Thyroid gland (tissue), 4 donors: ENCODE data around the gene TGFBRAP1. TPM values are rescaled to one million over a fixed set of nuclear protein-coding genes. Genes with fewer than 3 reads are reported as not detected.

ENCODE experiments used
- DNase-seq, 2 donors: peaks; one replicate each; pipeline ENCODE4 v3.0.0-alpha.2; 2019
- H3K27ac ChIP-seq, 3 donors: fragments of 200-600 bp; sonication (generic); 1 replicate in 2 of 3; 2 replicates in 1 of 3; pipeline ENCODE4 v1.5.1; 2016 to 2019; ENCODE audit warnings: mild to moderate bottlenecking in 1 of 3, moderate library complexity in 1 of 3
- H3K27me3 ChIP-seq: fragments of 200-600 bp; sonication (generic); one replicate; pipeline ENCODE4 v1.5.1; 2019
- H3K36me3 ChIP-seq, 2 donors: fragments of 200-600 bp; sonication (generic); one replicate each; pipeline ENCODE4 v1.5.1; 2016 to 2019
- H3K4me1 ChIP-seq, 2 donors: fragments of 200-600 bp; sonication (generic); one replicate each; pipeline ENCODE4 v1.5.1; 2017 to 2019
- H3K4me3 ChIP-seq, 3 donors: fragments of 200-600 bp; sonication (generic); replicated peaks in 1 of 3; 1 replicate in 2 of 3; 2 replicates in 1 of 3; pipeline ENCODE4 v1.5.1; 2016; ENCODE audit warnings: mild to moderate bottlenecking in 1 of 3
- H3K9me3 ChIP-seq: fragments of 200-600 bp; sonication (generic); one replicate; pipeline ENCODE4 v1.5.1; 2017
- CTCF ChIP-seq, 6 experiments: fragments of 200-600 bp in 3 of 6; fragments of 450-650 bp in 3 of 6; sonication (generic) in 3 of 6; IDR thresholded peaks; one replicate each; pipeline ENCODE4 v1.5.1; 2016 to 2019; ENCODE audit warnings: antibody characterized with exemption in 6 of 6, mild to moderate bottlenecking in 2 of 6, inconsistent platforms in 1 of 6, moderate library complexity in 1 of 6
- POLR2A ChIP-seq, 2 donors: fragments of 450-650 bp; IDR thresholded peaks; one replicate each; pipeline ENCODE4 v1.6.1; 2017; ENCODE audit warnings: antibody characterized with exemption in 2 of 2, mild to moderate bottlenecking in 2 of 2, moderate library complexity in 1 of 2
- WGBS, 2 donors: methylation state at CpG; one replicate each; pipeline ENCODE4 v1.1.5; 2017; 5-methylcytosine and 5-hydroxymethylcytosine counted together
- intact Hi-C: fragments of 100-400 bp; cut with DNase I; formaldehyde crosslinking; loops from one replicate; pipeline ENCODE4 v1.15.1; 2023
- total RNA-seq, 4 donors: library from RNA; depleted of rRNA; stranded (reverse); fragments of >200 nt; gene quantifications; one replicate each; pipeline ENCODE4 v1.2.3, GENCODE V29; 2016

TGFBRAP1 gene
- total RNA-seq, 4 donors from 2014 or later, result 35.4 to 53.2 (median 40.1) TPM

GRCh38 chr2:105237045-105237765 lies 92.3 kb downstream of the TGFBRAP1 start:
- Histone ChIP-seq H3K27ac (no peak overlapping the region), H3K4me1 (peaks cover 0 to 4% of the 10 kb centered on the region in 2 donors), H3K9me3 (no peaks in the 10 kb centered on the region), H3K27me3 (no peaks in the 10 kb centered on the region), H3K4me3 (no peak overlapping the region), H3K36me3 (no peaks in the 10 kb centered on the region)
- TF ChIP-seq CTCF (IDR thresholded peaks at IDR 0.05), result no peak
- no peak for TF ChIP-seq POLR2A (IDR thresholded peaks at IDR 0.05)
- WGBS, 2 donors, result 54 to 61% methylated on average over 41 of the region's 41 CpGs
- intact Hi-C loops, result no loop called here
- peak; percentile 10 to 14 for DNase-seq

- H3K36me3 ChIP-seq, result no peaks in the 10 kb centered on the region
- intact Hi-C loops, result no loop called here
- no peaks in the 10 kb centered on the region for H3K27me3 ChIP-seq
- no peak overlapping the region for H3K27ac ChIP-seq
- no peaks in the 10 kb centered on the region for H3K9me3 ChIP-seq
- WGBS, 2 donors, result 53 to 71% methylated on average over 5 of the region's 5 CpGs
- H3K4me1 ChIP-seq, result peaks cover 0 to 4% of the 10 kb centered on the region in 2 donors
- DNase-seq, result no peak
- TF ChIP-seq CTCF (IDR thresholded peaks at IDR 0.05), result peak in 1 of 6 experiments; percentile 1
- no peak for TF ChIP-seq POLR2A (IDR thresholded peaks at IDR 0.05)
- H3K4me3 ChIP-seq, result no peak overlapping the region
These were observed 93.5 kb downstream of the TGFBRAP1 start for GRCh38 chr2:105236060-105236424.

GRCh38 chr2:105235388-105236059 lies 94.0 kb downstream of the TGFBRAP1 start:
- H3K9me3 ChIP-seq, result no peaks in the 10 kb centered on the region
- H3K4me1 ChIP-seq, result peaks cover 0 to 4% of the 10 kb centered on the region in 2 donors
- no peaks in the 10 kb centered on the region for H3K36me3 ChIP-seq
- no peak overlapping the region for H3K4me3 ChIP-seq
- DNase-seq, result peak; percentile 89 to 94
- TF ChIP-seq CTCF (IDR thresholded peaks at IDR 0.05) (peak; percentile 51 to 80 (median 75)), POLR2A (IDR thresholded peaks at IDR 0.05) (no peak)
- H3K27ac ChIP-seq, result no peak overlapping the region
- H3K27me3 ChIP-seq, result no peaks in the 10 kb centered on the region
- 17 to 22% methylated on average over 12 of the region's 12 CpGs for WGBS, 2 donors
- intact Hi-C loops, result loop anchor here (2.0 kb wide), 1 partner anchor 123 kb away; no protein-coding TSS in a partner anchor

- TF ChIP-seq CTCF (IDR thresholded peaks at IDR 0.05) (no peak), POLR2A (IDR thresholded peaks at IDR 0.05) (no peak)
- no peaks in the 10 kb centered on the region for H3K9me3 ChIP-seq
- intact Hi-C loops, result no loop called here
- no peaks in the 10 kb centered on the region for H3K36me3 ChIP-seq
- no peaks in the 10 kb centered on the region for H3K4me1 ChIP-seq
- H3K27ac ChIP-seq, result no peak overlapping the region
- no peaks in the 10 kb centered on the region for H3K27me3 ChIP-seq
- H3K4me3 ChIP-seq, result no peak overlapping the region
- WGBS, 2 donors, result 59 to 77% methylated on average over 3 of the region's 3 CpGs
- no peak for DNase-seq
These were observed 98.3 kb downstream of the TGFBRAP1 start for GRCh38 chr2:105231232-105231619.

GRCh38 chr2:105224444-105224843 lies 105.1 kb downstream of the TGFBRAP1 start:
- H3K27ac ChIP-seq, result no peak overlapping the region
- 77 to 87% methylated on average over 9 of the region's 9 CpGs for WGBS, 2 donors
- intact Hi-C loops, result no loop called here
- no peaks in the 10 kb centered on the region for H3K9me3 ChIP-seq
- no peaks in the 10 kb centered on the region for H3K36me3 ChIP-seq
- H3K4me1 ChIP-seq, result no peaks in the 10 kb centered on the region
- no peak overlapping the region for H3K4me3 ChIP-seq
- H3K27me3 ChIP-seq, result no peaks in the 10 kb centered on the region
- DNase-seq, result no peak
- no peak for TF ChIP-seq POLR2A (IDR thresholded peaks at IDR 0.05)
